OCI-LY1 (cell line): Measurements from ENCODE around the gene FXYD3.
A peak's percentile ranks its signal among the peaks of the same experiment; 100 is the strongest.

Source experiments
- H2AFZ ChIP-seq: fragments of 200-600 bp; sonication (generic), shearing (Covaris generic); 2 replicates; pipeline ENCODE4 v1.6.0; 2014; ENCODE audit warnings: antibody characterized with exemption, mild to moderate bottlenecking, low read length
- H3F3A ChIP-seq: fragments of 200-600 bp; sonication (generic), shearing (Covaris generic); 2 replicates; pipeline ENCODE4 v1.6.0; 2014; ENCODE audit warnings: mild to moderate bottlenecking, antibody characterized with exemption, low read length, moderate library complexity; ENCODE audit not compliant: insufficient read depth
- H3K27ac ChIP-seq: fragments of 200-600 bp; sonication (generic); 2 replicates; pipeline ENCODE4 v1.5.1; 2014; ENCODE audit warnings: low read length, mixed run types, mild to moderate bottlenecking, low read depth; ENCODE audit not compliant: poor library complexity, severe bottlenecking
- H3K27me3 ChIP-seq: fragments of 200-600 bp; sonication (generic); 2 replicates; pipeline ENCODE4 v1.6.0; 2014; ENCODE audit warnings: antibody characterized with exemption, mild to moderate bottlenecking, low read length, moderate library complexity; ENCODE audit not compliant: insufficient read depth
- H3K36me3 ChIP-seq: fragments of 200-600 bp; sonication (generic); 2 replicates; pipeline ENCODE4 v1.6.1; 2014; ENCODE audit warnings: mild to moderate bottlenecking, antibody characterized with exemption, low read length, moderate library complexity, mixed read lengths; ENCODE audit not compliant: insufficient read depth
- H3K4me1 ChIP-seq: fragments of 200-600 bp; sonication (generic); 2 replicates; pipeline ENCODE4 v1.5.1; 2014; ENCODE audit warnings: mild to moderate bottlenecking, low read length, moderate library complexity; ENCODE audit not compliant: insufficient read depth, severe bottlenecking
- H3K4me2 ChIP-seq: fragments of 200-600 bp; sonication (generic), shearing (Covaris generic); 2 replicates; pipeline ENCODE4 v1.6.1; 2014; ENCODE audit warnings: low read length
- H3K4me3 ChIP-seq: fragments of 200-600 bp; sonication (generic); 2 replicates; pipeline ENCODE4 v1.5.1; 2014; ENCODE audit warnings: low read length, low read depth, mild to moderate bottlenecking, mixed read lengths; ENCODE audit not compliant: poor library complexity, severe bottlenecking
- H3K79me2 ChIP-seq: fragments of 200-600 bp; shearing (Covaris generic); 2 replicates; pipeline ENCODE4 v1.6.1; 2016; ENCODE audit warnings: mixed run types, low read length, mixed read lengths; ENCODE audit not compliant: insufficient read depth
- H3K9ac ChIP-seq: fragments of 200-600 bp; sonication (generic), shearing (Covaris generic); 2 replicates; pipeline ENCODE4 v1.6.1; 2014; ENCODE audit warnings: mild to moderate bottlenecking, low read length, mixed read lengths
- H3K9me2 ChIP-seq: fragments of 200-600 bp; sonication (generic), shearing (Covaris generic); 2 replicates; pipeline ENCODE4 v1.6.1; 2014; ENCODE audit warnings: low read depth, mild to moderate bottlenecking, low read length, mixed read lengths
- H3K9me3 ChIP-seq: fragments of 200-600 bp; shearing (Covaris generic); 2 replicates; pipeline ENCODE4 v1.6.1; 2014; ENCODE audit warnings: low read length, mixed read lengths
- H4K20me1 ChIP-seq: fragments of 200-600 bp; sonication (generic), shearing (Covaris generic); 2 replicates; pipeline ENCODE4 v1.6.0; 2016; ENCODE audit warnings: mild to moderate bottlenecking, low read length; ENCODE audit not compliant: insufficient read depth
- CTCF ChIP-seq: fragments of 200-600 bp; sonication (generic), shearing (Covaris generic); IDR thresholded peaks from 2 replicates; pipeline ENCODE4 v1.5.1; 2017; ENCODE audit warnings: mild to moderate bottlenecking, antibody characterized with exemption, low read length, moderate library complexity, mixed read lengths
- EZH2 ChIP-seq: fragments of 200-600 bp; sonication (generic), shearing (Covaris generic); IDR thresholded peaks from 2 replicates; pipeline ENCODE4 v1.8.0; 2017; ENCODE audit warnings: borderline replicate concordance, mixed run types, mild to moderate bottlenecking, antibody characterized with exemption, low read length, moderate library complexity, mixed read lengths

Gene FXYD3

GRCh38 chr19:35142606-35143230, 27.1 kb downstream of the FXYD3 start:
- H2AFZ ChIP-seq, result no peak overlapping the region
- no peaks in the 10 kb centered on the region for H3K27me3 ChIP-seq
- peak overlapping the region; percentile 62 for H3K4me2 ChIP-seq
- no peaks in the 10 kb centered on the region for H3K9me2 ChIP-seq
- TF ChIP-seq CTCF (peak; percentile 36; the same call in 1 of the 2 replicates), EZH2 (no peak)
- no peaks in the 10 kb centered on the region for H3K79me2 ChIP-seq
- no peaks in the 10 kb centered on the region for H3K36me3 ChIP-seq
- no peaks in the 10 kb centered on the region for H4K20me1 ChIP-seq
- H3K9ac ChIP-seq, result peak overlapping the region; percentile 27; the same call in 1 of the 2 replicates
- H3K9me3 ChIP-seq, result no peaks in the 10 kb centered on the region
- H3K4me3 ChIP-seq, result peak overlapping the region; percentile 44
- peaks cover 15% of the 10 kb centered on the region for H3K4me1 ChIP-seq
- no peak overlapping the region for H3K27ac ChIP-seq
- no peaks in the 10 kb centered on the region; the same call in 1 of the 2 replicates for H3F3A ChIP-seq

GRCh38 chr19:35143231-35143715, 27.6 kb downstream of the FXYD3 start, which contains the start of gene FXYD7:
FXYD7 (plus strand) TSS chr19:35143255; CDS start chr19:35143334, 79 bp downstream.
- H3K4me1 ChIP-seq, result peaks cover 15% of the 10 kb centered on the region
- H3K27ac ChIP-seq, result peak within 1 kb of the TSS; percentile 37
- H3K4me2 ChIP-seq, result peak within 1 kb of the TSS; percentile 62
- H3K4me3 ChIP-seq, result peak within 1 kb of the TSS; percentile 44
- H4K20me1 ChIP-seq, result no peaks in the 10 kb centered on the region
- TF ChIP-seq CTCF (no peak), EZH2 (no peak)
- no peaks in the 10 kb centered on the region for H3K27me3 ChIP-seq
- H3K9ac ChIP-seq, result peak within 1 kb of the TSS; percentile 27; the same call in 1 of the 2 replicates
- no peaks in the 10 kb centered on the region for H3K36me3 ChIP-seq
- no peaks in the 10 kb centered on the region for H3K9me2 ChIP-seq
- no peaks in the 10 kb centered on the region for H3K9me3 ChIP-seq
- H3K79me2 ChIP-seq, result no peaks in the 10 kb centered on the region
- H2AFZ ChIP-seq, result no peak within 1 kb of the TSS
- no peaks in the 10 kb centered on the region; the same call in 1 of the 2 replicates for H3F3A ChIP-seq

- no peak for TF ChIP-seq EZH2
- no peak for TF ChIP-seq CTCF
- H2AFZ ChIP-seq, result no peak overlapping the region
- H3K9me2 ChIP-seq, result no peaks in the 10 kb centered on the region
- no peaks in the 10 kb centered on the region; the same call in 1 of the 2 replicates for H3F3A ChIP-seq
- H3K4me2 ChIP-seq, result no peak overlapping the region
- no peaks in the 10 kb centered on the region for H3K9me3 ChIP-seq
- no peak overlapping the region for H3K27ac ChIP-seq
- no peaks in the 10 kb centered on the region for H3K27me3 ChIP-seq
- no peak overlapping the region for H3K4me3 ChIP-seq
- no peak overlapping the region for H3K9ac ChIP-seq
- no peaks in the 10 kb centered on the region for H3K36me3 ChIP-seq
- peaks cover 15% of the 10 kb centered on the region for H3K4me1 ChIP-seq
- H3K79me2 ChIP-seq, result no peaks in the 10 kb centered on the region
- H4K20me1 ChIP-seq, result no peaks in the 10 kb centered on the region
Measured at GRCh38 chr19:35143818-35144217, 28.2 kb downstream of the FXYD3 start.
